Measurements from ENCODE around the gene DOK5.

The DOK5 gene

DNA sequence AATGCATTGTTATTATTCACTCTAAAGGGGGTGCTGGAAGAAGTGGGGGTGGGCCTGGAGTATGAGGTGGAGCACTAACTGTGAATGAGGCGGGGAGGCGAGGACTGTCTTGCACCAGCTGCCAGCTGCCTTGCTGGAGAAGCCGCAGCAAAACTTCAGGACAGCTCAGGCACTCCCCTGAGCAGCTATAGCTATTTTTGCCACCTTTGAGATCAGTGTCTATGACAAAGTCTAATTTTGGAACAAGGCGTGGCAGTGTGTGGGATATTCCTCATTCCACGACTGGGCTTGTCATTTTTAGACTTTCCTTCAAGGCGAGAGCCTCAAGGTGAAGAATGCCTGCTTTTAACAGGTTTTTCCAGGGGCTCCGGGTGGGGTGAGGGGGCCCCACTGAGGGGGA, 143.8 kb downstream of the DOK5 start:
- H3K27ac Mint-ChIP-seq (ENCODE audit: low read depth) = no peak overlapping the region
- no peaks in the 10 kb centered on the region for H3K36me3 Mint-ChIP-seq (ENCODE audit: insufficient read depth)
- H3K9me3 Mint-ChIP-seq = no peaks in the 10 kb centered on the region
- no peak overlapping the region for H3K4me3 Mint-ChIP-seq
- no peak for DNase-seq (ENCODE audit: low spot score in 2 of 2)
- no peaks in the 10 kb centered on the region for H3K4me1 Mint-ChIP-seq
- no peak for ATAC-seq (replicated peaks; ENCODE audit: extremely low read depth, poor library complexity, severe bottlenecking)
- no peaks in the 10 kb centered on the region for H3K27me3 Mint-ChIP-seq

DNA sequence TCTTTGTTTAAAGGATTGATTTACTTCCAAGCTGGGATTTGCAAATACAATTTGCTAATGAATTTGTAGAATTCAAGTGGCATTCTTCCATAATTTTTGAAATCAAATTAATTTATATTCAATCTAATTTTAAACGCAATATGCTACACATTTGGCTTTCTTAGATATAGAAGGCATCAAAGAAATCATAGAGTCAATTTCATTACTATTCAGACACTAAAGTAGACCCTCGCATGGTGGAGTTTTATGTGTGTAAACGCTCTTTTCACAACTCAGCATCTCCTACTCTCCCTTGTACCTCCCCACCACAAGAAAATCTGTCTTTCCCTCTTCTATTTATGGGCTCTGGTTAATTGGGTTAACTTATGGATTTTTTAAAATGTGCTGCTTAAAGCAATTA, 144.3 kb downstream of the DOK5 start:
- H3K27ac Mint-ChIP-seq (ENCODE audit: low read depth) = no peak overlapping the region
- no peaks in the 10 kb centered on the region for H3K9me3 Mint-ChIP-seq
- ATAC-seq (replicated peaks; ENCODE audit: extremely low read depth, poor library complexity, severe bottlenecking) (no peak), DNase-seq (ENCODE audit: low spot score in 2 of 2) (no peak)
- no peaks in the 10 kb centered on the region for H3K4me1 Mint-ChIP-seq
- no peaks in the 10 kb centered on the region for H3K36me3 Mint-ChIP-seq (ENCODE audit: insufficient read depth)
- H3K27me3 Mint-ChIP-seq = no peaks in the 10 kb centered on the region
- H3K4me3 Mint-ChIP-seq = no peak overlapping the region

DNA sequence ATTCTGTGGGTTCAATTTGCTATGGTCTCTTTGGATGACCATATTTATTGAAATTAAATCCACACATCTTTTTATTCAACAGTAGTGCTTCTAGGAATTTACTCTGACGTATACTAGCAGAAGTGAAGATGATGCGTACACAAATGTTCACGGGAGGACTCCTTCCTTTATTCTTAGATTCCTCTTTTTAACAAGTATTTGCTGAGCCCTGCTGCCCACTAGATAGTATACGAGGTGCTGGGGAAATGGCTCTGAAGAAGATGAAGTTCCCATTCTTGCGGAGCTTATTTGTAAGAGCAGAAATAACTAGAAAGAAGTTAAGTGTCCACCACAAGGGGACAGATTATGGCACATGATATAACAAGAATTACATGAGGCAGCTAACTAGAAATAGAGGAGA, 145.2 kb downstream of the DOK5 start:
- Mint-ChIP-seq H3K9me3 (no peaks in the 10 kb centered on the region), H3K4me3 (no peak overlapping the region), H3K27me3 (peaks cover under 1% of the 10 kb centered on the region), H3K36me3 (ENCODE audit: insufficient read depth) (no peaks in the 10 kb centered on the region), H3K27ac (ENCODE audit: low read depth) (no peak overlapping the region), H3K4me1 (no peaks in the 10 kb centered on the region)
- ATAC-seq (replicated peaks; ENCODE audit: extremely low read depth, poor library complexity, severe bottlenecking) (no peak), DNase-seq (ENCODE audit: low spot score in 2 of 2) (no peak)

DNA sequence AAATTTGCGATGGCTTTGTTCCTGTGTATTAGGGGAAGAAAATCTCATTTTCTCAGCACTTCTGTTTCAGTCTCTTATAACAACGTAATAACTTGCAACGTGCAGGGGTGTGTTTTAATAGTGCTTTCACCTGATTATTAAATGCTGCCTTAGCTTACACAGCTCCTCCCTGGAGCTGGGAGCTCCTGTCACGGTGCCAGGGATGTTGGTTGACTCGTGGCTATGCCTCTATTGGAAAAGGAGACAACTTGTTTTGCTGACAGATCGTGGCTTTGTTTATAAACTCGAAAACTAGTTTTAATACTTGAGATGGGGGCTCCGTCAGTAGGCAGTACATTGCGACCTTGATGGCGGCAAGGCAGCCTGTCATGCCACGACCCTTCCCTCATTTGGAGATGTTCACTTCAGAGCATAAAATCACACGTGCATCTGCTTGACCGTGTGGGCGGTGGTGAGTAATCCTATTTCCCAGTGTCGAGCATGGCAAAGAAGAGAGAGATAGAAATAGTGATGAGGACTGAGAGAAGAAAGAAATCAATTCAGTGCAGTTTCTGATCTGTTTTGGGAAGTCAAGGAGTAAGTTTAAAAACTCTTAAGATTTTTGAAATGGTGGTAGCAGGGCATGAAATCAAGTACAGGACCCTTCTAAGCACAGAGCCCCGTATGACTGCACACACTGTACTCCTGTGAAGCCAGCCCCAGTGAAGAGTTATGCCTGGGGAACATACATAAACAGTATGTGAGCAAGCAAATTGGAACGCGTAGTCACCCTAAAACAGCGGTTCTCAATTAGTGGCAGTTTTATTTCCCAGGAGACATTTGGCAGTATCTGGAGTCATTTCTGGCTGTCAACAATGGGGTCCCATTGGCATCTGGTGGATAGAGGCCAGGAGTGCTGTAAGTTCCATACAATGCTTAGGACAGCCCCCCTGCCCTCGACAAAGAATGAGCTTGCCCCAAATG, 147.2 kb downstream of the DOK5 start:
- Mint-ChIP-seq H3K9me3 (no peaks in the 10 kb centered on the region), H3K36me3 (ENCODE audit: insufficient read depth) (no peaks in the 10 kb centered on the region), H3K27me3 (peaks cover 7% of the 10 kb centered on the region), H3K4me3 (no peak overlapping the region), H3K4me1 (no peaks in the 10 kb centered on the region), H3K27ac (ENCODE audit: low read depth) (no peak overlapping the region)
- DNase-seq (ENCODE audit: low spot score in 2 of 2) = no peak
- no peak for ATAC-seq (replicated peaks; ENCODE audit: extremely low read depth, poor library complexity, severe bottlenecking)

DNA sequence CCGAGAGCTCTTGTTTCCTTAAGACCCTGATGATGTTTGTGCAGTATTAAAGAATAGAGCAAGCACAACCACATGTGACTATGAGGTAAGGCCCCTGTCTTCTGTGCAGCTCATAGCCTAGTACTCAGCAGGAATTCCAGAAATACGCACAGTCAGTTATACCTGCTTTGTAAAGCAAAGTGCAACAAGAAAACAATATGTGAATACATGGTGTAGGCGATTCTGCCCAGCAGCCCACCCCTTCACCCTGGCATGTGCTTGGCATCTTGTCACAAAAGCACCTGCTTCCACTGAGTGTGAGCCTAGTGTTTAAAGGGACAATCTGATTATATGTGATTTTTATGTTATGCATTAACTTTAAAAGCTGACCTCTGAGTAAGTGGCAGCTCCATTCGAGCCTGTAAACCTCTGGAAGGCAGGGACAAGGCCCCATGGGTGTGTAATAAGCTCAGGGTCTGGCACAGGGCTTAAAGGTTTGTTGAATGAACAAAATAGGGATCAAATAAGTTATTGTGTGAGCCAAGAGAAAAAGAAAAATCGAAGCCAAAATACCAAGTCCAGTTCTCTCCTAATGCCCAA, 148.7 kb downstream of the DOK5 start:
- Mint-ChIP-seq H3K9me3 (no peaks in the 10 kb centered on the region), H3K36me3 (ENCODE audit: insufficient read depth) (no peaks in the 10 kb centered on the region), H3K4me1 (no peaks in the 10 kb centered on the region), H3K4me3 (no peak overlapping the region), H3K27me3 (peaks cover 7% of the 10 kb centered on the region), H3K27ac (ENCODE audit: low read depth) (no peak overlapping the region)
- ATAC-seq (replicated peaks; ENCODE audit: extremely low read depth, poor library complexity, severe bottlenecking) = no peak
- no peak for DNase-seq (ENCODE audit: low spot score in 2 of 2)

DNA sequence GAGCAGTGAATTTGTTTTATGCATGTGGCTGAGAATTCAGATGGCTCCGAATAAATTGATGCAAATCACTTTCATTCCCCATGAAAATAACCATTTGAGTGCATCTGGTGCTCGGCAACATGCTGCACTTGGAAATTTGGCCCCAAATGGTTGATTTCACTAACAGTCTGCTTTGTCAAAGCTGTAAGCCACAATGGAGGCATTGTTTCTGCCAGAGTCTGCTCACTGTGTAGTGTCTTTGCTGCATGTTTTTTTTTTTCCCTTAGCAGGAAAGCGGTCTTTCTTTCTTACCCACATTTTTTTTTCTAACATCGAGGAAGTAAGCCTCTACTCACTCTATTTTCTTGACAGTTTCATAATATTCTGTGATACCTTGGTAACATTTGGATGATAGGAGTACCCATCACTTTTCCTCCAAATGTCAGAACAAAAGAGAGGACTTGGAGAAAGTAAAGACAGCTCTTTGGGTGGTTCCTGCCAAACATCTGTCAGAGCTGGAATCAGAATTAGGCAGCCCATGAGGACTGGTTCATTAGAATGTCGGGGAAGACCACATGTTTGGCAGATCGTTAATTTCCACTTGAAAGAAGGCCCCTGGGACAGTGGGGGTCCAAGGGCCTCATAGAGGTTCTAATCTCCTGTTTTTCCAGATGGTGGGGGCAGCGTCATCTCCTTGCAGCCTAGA, 149.5 kb downstream of the DOK5 start:
- ATAC-seq (replicated peaks; ENCODE audit: extremely low read depth, poor library complexity, severe bottlenecking) = no peak
- Mint-ChIP-seq H3K4me1 (no peaks in the 10 kb centered on the region), H3K27me3 (peaks cover 7% of the 10 kb centered on the region), H3K27ac (ENCODE audit: low read depth) (no peak overlapping the region), H3K36me3 (ENCODE audit: insufficient read depth) (no peaks in the 10 kb centered on the region), H3K4me3 (no peak overlapping the region), H3K9me3 (no peaks in the 10 kb centered on the region)
- no peak for DNase-seq (ENCODE audit: low spot score in 2 of 2)

DNA sequence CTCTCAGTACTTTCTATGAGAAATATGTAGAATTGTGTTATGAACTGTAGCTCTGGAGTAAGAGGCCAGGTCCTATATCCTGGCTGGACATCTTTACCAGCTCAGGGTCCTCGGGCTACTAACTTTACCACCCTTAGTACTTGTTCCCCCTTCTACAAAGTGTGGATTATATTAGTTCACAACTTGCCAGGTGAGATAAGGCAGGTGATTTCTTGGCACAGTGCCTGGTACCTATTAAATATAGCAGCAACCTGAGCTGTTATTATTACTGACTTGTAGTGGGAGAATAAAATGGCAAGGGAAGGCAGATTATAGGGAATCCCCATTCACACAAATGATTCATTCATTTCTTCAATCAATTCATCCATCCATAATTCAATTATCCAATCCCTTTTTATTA, 150.1 kb downstream of the DOK5 start:
- Mint-ChIP-seq H3K9me3 (no peaks in the 10 kb centered on the region), H3K4me1 (no peaks in the 10 kb centered on the region), H3K27ac (ENCODE audit: low read depth) (no peak overlapping the region), H3K36me3 (ENCODE audit: insufficient read depth) (no peaks in the 10 kb centered on the region), H3K27me3 (peaks cover 7% of the 10 kb centered on the region), H3K4me3 (no peak overlapping the region)
- DNase-seq (ENCODE audit: low spot score in 2 of 2) (no peak), ATAC-seq (replicated peaks; ENCODE audit: extremely low read depth, poor library complexity, severe bottlenecking) (no peak)

DNA sequence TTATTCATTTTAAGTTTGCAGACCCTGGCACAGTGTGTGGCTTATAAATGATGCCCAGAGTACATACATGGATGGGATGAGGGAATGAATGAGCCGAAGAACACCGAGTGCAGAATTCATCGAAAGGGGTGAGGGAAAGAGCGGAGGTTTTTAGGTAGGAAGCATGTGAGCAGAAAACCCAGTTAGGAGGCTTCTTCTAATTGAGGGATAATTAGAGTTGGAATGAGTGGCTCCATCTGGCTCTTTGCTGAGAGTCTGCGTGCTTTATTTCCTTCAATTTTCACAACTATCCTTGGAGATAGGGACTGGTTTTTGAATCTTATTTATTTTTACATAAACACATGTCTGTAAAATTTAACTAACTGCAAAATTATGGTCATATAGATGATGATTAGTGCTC, 150.7 kb downstream of the DOK5 start:
- Mint-ChIP-seq H3K27me3 (peaks cover 7% of the 10 kb centered on the region), H3K27ac (ENCODE audit: low read depth) (no peak overlapping the region), H3K4me1 (no peaks in the 10 kb centered on the region), H3K36me3 (ENCODE audit: insufficient read depth) (no peaks in the 10 kb centered on the region), H3K4me3 (no peak overlapping the region), H3K9me3 (no peaks in the 10 kb centered on the region)
- ATAC-seq (replicated peaks; ENCODE audit: extremely low read depth, poor library complexity, severe bottlenecking) = no peak
- DNase-seq (ENCODE audit: low spot score in 2 of 2) = no peak

DNA sequence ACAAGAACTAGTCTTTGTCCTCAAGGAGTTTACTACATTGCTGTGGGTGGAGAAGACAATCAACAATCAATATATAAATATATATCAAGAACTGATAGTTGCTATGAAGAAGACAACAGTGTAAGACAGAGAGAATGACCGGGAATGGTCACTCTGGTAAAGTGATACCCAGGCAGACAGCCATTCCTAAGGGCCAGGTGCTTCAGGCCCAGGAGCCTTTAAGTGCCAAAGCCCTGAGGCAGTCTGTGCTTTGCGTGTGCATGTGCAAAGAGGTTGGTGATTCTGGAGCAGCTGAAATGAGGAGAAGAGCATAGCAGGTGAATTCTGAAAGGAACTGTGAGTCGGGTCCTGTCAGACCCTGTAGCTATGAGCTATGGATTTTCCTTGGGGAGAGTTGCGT, 154.2 kb downstream of the DOK5 start:
- Mint-ChIP-seq H3K36me3 (ENCODE audit: insufficient read depth) (no peaks in the 10 kb centered on the region), H3K9me3 (no peaks in the 10 kb centered on the region), H3K27me3 (peaks cover 7% of the 10 kb centered on the region), H3K27ac (ENCODE audit: low read depth) (no peak overlapping the region), H3K4me3 (no peak overlapping the region), H3K4me1 (no peaks in the 10 kb centered on the region)
- DNase-seq (ENCODE audit: low spot score in 2 of 2) (no peak), ATAC-seq (replicated peaks; ENCODE audit: extremely low read depth, poor library complexity, severe bottlenecking) (no peak)

DNA sequence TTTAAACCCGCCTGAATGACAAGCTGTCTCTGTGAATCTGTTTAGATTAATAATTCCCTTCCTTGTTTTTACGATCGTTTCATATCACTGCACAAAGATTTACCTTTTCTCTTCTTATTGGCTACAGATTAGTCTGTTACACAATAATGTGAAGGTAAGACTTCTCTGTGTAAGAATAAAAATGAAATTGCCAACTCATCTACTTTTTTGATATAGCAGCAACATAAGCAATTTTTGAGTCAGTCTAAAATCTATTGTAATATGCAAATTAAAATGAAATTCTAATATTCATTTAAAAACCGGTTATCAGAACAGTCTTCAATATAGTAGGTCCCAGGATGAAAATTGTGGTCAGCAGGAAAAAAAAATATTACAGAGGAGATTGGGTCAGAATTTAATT, 155.2 kb downstream of the DOK5 start:
- DNase-seq (ENCODE audit: low spot score in 2 of 2) = no peak
- Mint-ChIP-seq H3K4me3 (no peak overlapping the region), H3K36me3 (ENCODE audit: insufficient read depth) (no peaks in the 10 kb centered on the region), H3K9me3 (no peaks in the 10 kb centered on the region), H3K4me1 (no peaks in the 10 kb centered on the region), H3K27me3 (peaks cover 6% of the 10 kb centered on the region), H3K27ac (ENCODE audit: low read depth) (no peak overlapping the region)
- ATAC-seq (replicated peaks; ENCODE audit: extremely low read depth, poor library complexity, severe bottlenecking) = no peak

DNA sequence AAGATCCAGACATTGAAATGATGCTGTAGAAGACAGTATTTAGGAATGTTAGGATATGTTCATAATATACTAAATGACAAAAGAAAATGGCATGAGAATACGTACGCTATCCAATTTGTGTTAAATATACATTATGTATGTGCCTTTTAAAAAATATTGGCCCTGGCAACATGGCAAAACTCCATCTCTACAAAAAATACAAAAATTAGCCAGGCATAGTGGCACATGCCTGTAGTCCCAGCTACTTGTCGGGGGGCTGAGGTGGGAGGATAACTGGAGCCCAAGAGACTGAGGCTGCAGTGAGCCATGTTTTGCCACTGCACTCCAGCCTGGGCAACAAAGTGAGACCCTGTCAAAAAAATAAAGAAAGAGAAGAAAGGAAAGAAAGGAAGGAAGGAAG, 155.7 kb downstream of the DOK5 start:
- ATAC-seq (replicated peaks; ENCODE audit: extremely low read depth, poor library complexity, severe bottlenecking) = no peak
- Mint-ChIP-seq H3K27ac (ENCODE audit: low read depth) (no peak overlapping the region), H3K27me3 (peaks cover 1% of the 10 kb centered on the region), H3K9me3 (no peaks in the 10 kb centered on the region), H3K4me3 (no peak overlapping the region), H3K4me1 (no peaks in the 10 kb centered on the region), H3K36me3 (ENCODE audit: insufficient read depth) (no peaks in the 10 kb centered on the region)
- no peak for DNase-seq (ENCODE audit: low spot score in 2 of 2)

DNA sequence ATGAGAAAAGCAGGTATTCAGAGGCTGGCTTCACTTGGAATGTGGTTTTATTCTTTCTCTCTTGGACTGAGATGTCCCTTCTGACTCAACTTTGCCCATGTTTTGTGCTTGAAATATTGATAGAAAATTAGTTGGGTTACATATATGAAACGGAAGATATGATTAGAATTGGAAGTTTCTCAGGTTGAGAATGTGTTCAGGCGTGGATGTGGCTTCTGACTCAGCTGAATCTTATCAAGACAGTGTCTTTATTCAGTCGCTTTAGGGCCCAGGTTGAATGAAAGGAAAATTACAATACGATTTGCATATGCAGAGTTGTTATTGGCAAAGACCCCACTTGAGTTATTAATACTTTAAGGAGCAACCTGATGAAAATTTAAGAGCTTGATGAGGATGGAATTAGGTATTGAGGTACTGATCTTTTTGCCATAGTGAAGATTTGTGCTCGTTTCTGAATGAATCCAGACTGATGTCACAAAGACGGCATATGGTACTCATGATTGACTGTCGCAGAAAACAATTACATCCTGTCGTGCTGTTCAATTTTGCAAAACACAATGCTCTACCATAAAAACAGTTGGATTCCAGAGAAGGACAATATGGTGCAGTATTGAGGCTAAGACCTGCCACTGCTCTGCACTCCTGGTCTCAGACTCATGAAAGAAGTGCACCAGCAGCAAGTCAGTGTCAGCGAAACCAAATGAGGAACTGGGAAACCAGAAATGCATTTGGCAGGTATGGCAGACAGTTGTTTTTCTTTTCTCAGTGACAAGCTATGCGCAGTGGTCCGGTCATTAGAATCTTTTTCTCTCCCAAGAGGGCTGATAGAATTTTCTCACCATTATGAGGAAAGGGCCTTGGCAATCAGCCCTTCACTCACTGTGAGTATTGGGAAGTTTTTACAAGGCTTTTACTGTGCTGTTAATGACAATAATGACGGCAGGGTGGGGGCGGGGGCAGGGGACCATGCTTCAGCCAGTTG, 158.3 kb downstream of the DOK5 start:
- ATAC-seq (replicated peaks; ENCODE audit: extremely low read depth, poor library complexity, severe bottlenecking) (no peak), DNase-seq (ENCODE audit: low spot score in 2 of 2) (no peak)
- Mint-ChIP-seq H3K4me1 (no peaks in the 10 kb centered on the region), H3K36me3 (ENCODE audit: insufficient read depth) (no peaks in the 10 kb centered on the region), H3K27ac (ENCODE audit: low read depth) (no peak overlapping the region), H3K4me3 (no peak overlapping the region), H3K27me3 (peaks cover 9% of the 10 kb centered on the region), H3K9me3 (no peaks in the 10 kb centered on the region)
